GM23248 (cell line): ENCODE measurements around the gene MKKS. TPM values are rescaled to one million over a fixed set of nuclear protein-coding genes. Genes with fewer than 3 reads are reported as not detected.

Experiments used
- DNase-seq: peaks from one replicate; pipeline ENCODE4 v3.0.0-alpha.2; 2015
- H2AFZ ChIP-seq: fragments of 200-600 bp; sonication (generic); 2 replicates; pipeline ENCODE4 v1.6.1; 2016; ENCODE audit warnings: antibody characterized with exemption
- H3F3A ChIP-seq: fragments of 200-600 bp; sonication (generic); 2 replicates; pipeline ENCODE4 v1.6.1; 2016; ENCODE audit warnings: mild to moderate bottlenecking, antibody characterized with exemption, mixed run types; ENCODE audit not compliant: insufficient read depth
- H3K27ac ChIP-seq: fragments of 200-600 bp; sonication (generic); 2 replicates; pipeline ENCODE4 v1.5.1; 2016; ENCODE audit warnings: mild to moderate bottlenecking
- H3K27me3 ChIP-seq: fragments of 200-600 bp; sonication (generic); replicated peaks from 2 replicates; pipeline ENCODE4 v1.6.1; 2016; ENCODE audit warnings: mild to moderate bottlenecking; ENCODE audit not compliant: insufficient read depth
- H3K36me3 ChIP-seq: fragments of 200-600 bp; sonication (generic); 2 replicates; pipeline ENCODE4 v1.6.1; 2016; ENCODE audit warnings: low read depth, mild to moderate bottlenecking
- H3K4me1 ChIP-seq: fragments of 200-600 bp; sonication (generic); 2 replicates; pipeline ENCODE4 v1.6.1; 2016; ENCODE audit warnings: mild to moderate bottlenecking; ENCODE audit not compliant: insufficient read depth
- H3K4me2 ChIP-seq: fragments of 200-600 bp; sonication (generic); one replicate; pipeline ENCODE4 v1.6.1; 2016; ENCODE audit warnings: mild to moderate bottlenecking; ENCODE audit not compliant: unreplicated experiment
- H3K4me3 ChIP-seq: fragments of 200-600 bp; sonication (generic); 2 replicates; pipeline ENCODE4 v1.5.1; 2016; ENCODE audit warnings: mild to moderate bottlenecking
- H3K79me2 ChIP-seq: fragments of 200-600 bp; sonication (generic); 2 replicates; pipeline ENCODE4 v1.6.1; 2016; ENCODE audit warnings: mild to moderate bottlenecking; ENCODE audit not compliant: insufficient read depth
- H3K9ac ChIP-seq: fragments of 200-600 bp; sonication (generic); 2 replicates; pipeline ENCODE4 v1.6.1; 2016; ENCODE audit warnings: mild to moderate bottlenecking
- H3K9me2 ChIP-seq: fragments of 200-600 bp; sonication (generic); 2 replicates; pipeline ENCODE4 v1.6.1; 2016; ENCODE audit warnings: mixed run types, mild to moderate bottlenecking, moderate library complexity; ENCODE audit not compliant: insufficient read depth
- H3K9me3 ChIP-seq: fragments of 200-600 bp; sonication (generic); one replicate; pipeline ENCODE4 v1.6.1; 2017; ENCODE audit warnings: low read depth
- H4K20me1 ChIP-seq: fragments of 200-600 bp; sonication (generic); 2 replicates; pipeline ENCODE4 v1.6.0; 2016; ENCODE audit not compliant: insufficient read depth
- EZH2 ChIP-seq: fragments of 200-600 bp; sonication (generic); IDR thresholded peaks from 2 replicates; pipeline ENCODE4 v1.6.1; 2018; ENCODE audit warnings: antibody characterized with exemption, mild to moderate bottlenecking; ENCODE audit not compliant: insufficient read depth, poor library complexity, severe bottlenecking
- EZH2phosphoT487 ChIP-seq: fragments of 200-600 bp; sonication (generic); IDR thresholded peaks from 2 replicates; pipeline ENCODE4 v1.6.1; 2018; ENCODE audit warnings: antibody characterized with exemption, moderate library complexity, mild to moderate bottlenecking, low read depth; ENCODE audit not compliant: insufficient read depth
- WGBS, 2 experiments: methylation state at CpG; one replicate each; pipeline ENCODE4 v1.1.6; 2015 to 2017; ENCODE audit warnings: low lambda C conversion rate in 2 of 2, low coverage in 1 of 2; ENCODE audit errors: missing lambda C conversion rate in 2 of 2; 5-methylcytosine and 5-hydroxymethylcytosine counted together
- in situ Hi-C: fragments of 300-500 bp; cut with MboI; formaldehyde crosslinking; loops from 2 replicates; pipeline ENCODE4 v1.15.0; 2020
- polyA plus RNA-seq: library from polyadenylated mRNA; unstranded; fragments of >200 nt; fragmentation: Nextera tagmentation; extraction: Ambion mirVana; gene quantifications from 2 replicates; pipeline ENCODE4 v1.2.1, GENCODE V29; 2016
- total RNA-seq: library from RNA; depleted of rRNA; stranded (reverse); fragments of >200 nt; shearing (Covaris generic); gene quantifications from 2 replicates; pipeline ENCODE4 v1.2.3, GENCODE V29; 2014

Gene MKKS
- total and polyA plus RNA-seq, 2 experiments from 2014 or later: 9.8 to 17.8 TPM

- 53 to 54% methylated on average over 2 of the region's 2 CpGs for WGBS, 2 experiments
- Histone ChIP-seq H3K4me3 (no peak overlapping the region), H3K4me2 (no peak overlapping the region), H3K4me1 (peaks cover 3% of the 10 kb centered on the region), H3K27ac (no peak overlapping the region), H4K20me1 (no peaks in the 10 kb centered on the region), H3K79me2 (no peaks in the 10 kb centered on the region), H3F3A (peaks cover 2% of the 10 kb centered on the region; the same call in 1 of the 2 replicates), H3K9me2 (no peaks in the 10 kb centered on the region), H3K27me3 (no peaks in the 10 kb centered on the region), H3K9ac (no peak overlapping the region), H3K9me3 (no peaks in the 10 kb centered on the region), H2AFZ (no peak overlapping the region), H3K36me3 (no peaks in the 10 kb centered on the region)
- DNase-seq: no peak
- no peak for TF ChIP-seq EZH2
- TF ChIP-seq EZH2phosphoT487: no peak
- in situ Hi-C loops: no loop called here
Measured at GRCh38 chr20:10381477-10381876, 52.5 kb downstream of the MKKS start.

GRCh38 chr20:10379761-10380160 is 54.3 kb downstream of the MKKS start:
- H3F3A ChIP-seq: peaks cover 8% of the 10 kb centered on the region; the same call in 1 of the 2 replicates
- no peaks in the 10 kb centered on the region for H3K9me2 ChIP-seq
- H2AFZ ChIP-seq: no peak overlapping the region
- H3K9me3 ChIP-seq: no peaks in the 10 kb centered on the region
- 68 to 71% methylated on average over 7 of the region's 7 CpGs for WGBS, 2 experiments
- H3K4me1 ChIP-seq: peaks cover 9% of the 10 kb centered on the region
- H3K36me3 ChIP-seq: no peaks in the 10 kb centered on the region
- no peak overlapping the region for H3K4me3 ChIP-seq
- in situ Hi-C loops: no loop called here
- H3K79me2 ChIP-seq: no peaks in the 10 kb centered on the region
- no peaks in the 10 kb centered on the region for H4K20me1 ChIP-seq
- H3K27ac ChIP-seq: no peak overlapping the region
- TF ChIP-seq EZH2 (no peak), EZH2phosphoT487 (no peak)
- H3K4me2 ChIP-seq: no peak overlapping the region
- H3K27me3 ChIP-seq: no peaks in the 10 kb centered on the region; the same call in 1 of the 2 replicates
- H3K9ac ChIP-seq: no peak overlapping the region
- no peak for DNase-seq

- Histone ChIP-seq H3K79me2 (no peaks in the 10 kb centered on the region), H3K4me2 (peak overlapping the region; percentile 24), H2AFZ (no peak overlapping the region), H3K9me3 (no peaks in the 10 kb centered on the region), H3K27ac (no peak overlapping the region), H3K27me3 (no peaks in the 10 kb centered on the region; the same call in 1 of the 2 replicates), H3K9ac (no peak overlapping the region), H4K20me1 (no peaks in the 10 kb centered on the region), H3K36me3 (no peaks in the 10 kb centered on the region), H3K9me2 (no peaks in the 10 kb centered on the region), H3K4me1 (peaks cover 9% of the 10 kb centered on the region), H3F3A (peaks cover 8% of the 10 kb centered on the region; the same call in 1 of the 2 replicates), H3K4me3 (no peak overlapping the region)
- TF ChIP-seq EZH2phosphoT487: no peak
- TF ChIP-seq EZH2: no peak
- in situ Hi-C loops: no loop called here
- WGBS, 2 experiments: 53 to 56% methylated on average over 6 of the region's 6 CpGs
- peak; percentile 68 for DNase-seq
Measured at GRCh38 chr20:10376270-10377075, 57.5 kb downstream of the MKKS start.

GRCh38 chr20:10375191-10375590 is 58.8 kb downstream of the MKKS start:
- in situ Hi-C loops: no loop called here
- H3K9ac ChIP-seq: no peak overlapping the region

More at GRCh38 chr20:10375191-10375590, 58.8 kb downstream of the MKKS start:
- Histone ChIP-seq H3K27me3 (peaks cover 3% of the 10 kb centered on the region; the same call in 1 of the 2 replicates), H3F3A (peaks cover 8% of the 10 kb centered on the region; the same call in 1 of the 2 replicates), H2AFZ (no peak overlapping the region), H3K27ac (no peak overlapping the region), H3K79me2 (no peaks in the 10 kb centered on the region), H3K9me2 (no peaks in the 10 kb centered on the region), H3K4me3 (no peak overlapping the region), H3K4me2 (no peak overlapping the region), H3K9me3 (no peaks in the 10 kb centered on the region), H3K4me1 (peaks cover 9% of the 10 kb centered on the region), H4K20me1 (no peaks in the 10 kb centered on the region), H3K36me3 (no peaks in the 10 kb centered on the region)
- 36 to 53% methylated on average over 2 of the region's 2 CpGs for WGBS, 2 experiments
- TF ChIP-seq EZH2: no peak
- no peak for TF ChIP-seq EZH2phosphoT487
- DNase-seq: no peak
